ENCODE results near the gene MFAP1.
"Not testable (repeated sequence)": the region's sequence is repeated elsewhere in the genome, so short reads cannot be mapped to it uniquely, and the experiment has no call there.

MFAP1 gene

GRCh38 chr15:43828061-43828657 is 3.7 kb upstream of the MFAP1 start:
- no peak for DNase-seq (ENCODE audit: low read depth)
- H3K4me3 ChIP-seq (ENCODE audit: low read length): no peak overlapping the region
- no peak for TF ChIP-seq CTCF (IDR thresholded peaks at IDR 0.05; ENCODE audit: insufficient read depth, low read depth, low read length, missing control alignments)

DNA sequence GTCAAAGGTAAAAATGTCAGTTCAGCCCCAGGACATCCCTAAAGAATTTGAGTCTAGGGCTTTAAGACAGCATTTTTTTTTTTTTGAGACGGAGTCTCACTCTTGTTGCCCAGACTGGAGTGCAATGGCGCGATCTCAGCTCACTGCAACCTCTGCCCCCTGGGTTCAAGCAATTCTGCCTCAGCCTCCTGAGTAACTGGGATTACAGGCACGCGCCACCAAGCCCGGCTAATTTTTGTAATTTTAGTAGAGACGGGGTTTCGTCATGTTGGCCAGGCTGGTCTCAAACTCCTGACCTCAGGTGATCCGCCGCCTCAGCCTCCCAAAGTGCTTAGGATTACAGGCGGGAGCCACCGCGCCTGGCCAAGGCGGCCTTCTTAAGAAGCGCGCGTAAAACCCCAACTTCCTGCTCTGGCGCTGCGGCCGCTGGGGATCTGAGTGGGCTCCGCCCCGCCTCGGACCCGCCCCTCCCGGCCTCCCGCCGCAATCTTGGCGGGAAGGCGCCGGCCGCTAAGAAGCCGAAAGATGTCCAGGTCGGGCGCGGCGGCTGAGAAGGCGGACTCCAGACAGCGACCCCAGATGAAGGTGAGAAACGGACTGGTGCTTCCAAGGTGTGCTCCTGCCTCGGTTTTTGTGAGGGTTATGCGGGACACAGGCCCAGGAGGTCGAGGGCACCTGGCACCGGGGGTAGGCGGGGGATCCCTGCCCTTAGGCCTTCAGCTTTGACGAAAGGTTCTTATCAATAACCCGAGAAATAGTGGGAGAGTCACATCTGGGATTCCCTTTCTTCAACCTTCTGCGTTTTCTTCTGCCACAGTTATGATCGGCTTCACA is 2.2 kb upstream of the MFAP1 start, which contains the start of gene WDR76:
Gene WDR76, plus strand, starts transcription at position 495 of the 834 bp plus-strand sequence. Its CDS starts 31 bp downstream, at position 526.
- no peak for TF ChIP-seq CTCF (IDR thresholded peaks at IDR 0.05; ENCODE audit: insufficient read depth, low read depth, low read length, missing control alignments)
- peak; percentile 86 for DNase-seq (ENCODE audit: low read depth)
- H3K4me3 ChIP-seq (ENCODE audit: low read length): peak within 1 kb of the TSS; percentile 57

DNA sequence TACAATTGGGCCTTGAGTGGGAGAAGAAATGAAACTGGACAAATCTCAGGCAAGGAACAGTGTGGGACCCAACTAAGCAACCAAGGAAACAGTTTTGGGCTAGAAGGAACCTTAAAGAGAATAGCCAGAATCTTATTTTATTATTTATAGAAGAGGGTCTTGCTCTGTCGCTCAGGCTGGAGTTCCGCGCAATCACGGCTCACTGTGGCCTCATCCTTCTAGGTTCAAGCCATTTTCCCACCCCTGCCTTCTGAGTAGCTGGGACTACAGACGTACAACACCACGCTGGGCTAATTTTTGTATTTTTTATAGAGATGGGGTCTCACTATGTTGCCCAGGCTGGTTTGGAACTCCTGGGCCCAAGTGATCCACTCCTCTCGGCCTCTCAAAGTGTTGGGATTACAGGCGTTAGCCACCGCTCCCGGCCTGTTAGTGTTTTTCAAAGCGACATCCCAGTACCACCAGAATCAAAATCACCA is 1.6 kb upstream of the MFAP1 start:
- no peak for DNase-seq (ENCODE audit: low read depth)
- no peak for TF ChIP-seq CTCF (IDR thresholded peaks at IDR 0.05; ENCODE audit: insufficient read depth, low read depth, low read length, missing control alignments)
- peak overlapping the region; percentile 57 for H3K4me3 ChIP-seq (ENCODE audit: low read length)

GRCh38 chr15:43825305-43825704 is 815 bp upstream of the MFAP1 start:
- H3K4me3 ChIP-seq (ENCODE audit: low read length); DNase-seq (ENCODE audit: low read depth): not testable (repeated sequence)

DNA sequence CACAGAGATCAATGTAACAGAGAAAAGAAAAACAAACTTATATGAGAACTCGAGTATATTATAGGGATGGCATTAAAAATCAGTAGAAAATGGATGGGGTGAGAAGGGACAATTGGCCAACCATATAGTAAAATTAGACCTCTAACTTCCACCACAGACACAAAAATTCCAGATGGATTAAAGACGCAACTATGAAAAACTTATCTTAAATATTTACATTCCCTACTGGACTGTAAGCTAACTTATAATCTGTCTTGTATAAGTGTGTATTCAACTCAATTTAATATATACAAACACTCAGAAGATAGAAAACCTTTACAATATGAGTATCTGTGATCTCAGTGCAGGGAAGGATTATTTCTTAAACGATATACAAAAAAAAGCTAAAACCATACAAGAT is 3.0 kb downstream of the MFAP1 start:
- no peak for TF ChIP-seq CTCF (IDR thresholded peaks at IDR 0.05; ENCODE audit: insufficient read depth, low read depth, low read length, missing control alignments)
- no peak for DNase-seq (ENCODE audit: low read depth)
- H3K4me3 ChIP-seq (ENCODE audit: low read length): no peak overlapping the region

- not testable (repeated sequence) for H3K4me3 ChIP-seq (ENCODE audit: low read length)
Observed at GRCh38 chr15:43815064-43815463, 9.4 kb downstream of the MFAP1 start.

DNA sequence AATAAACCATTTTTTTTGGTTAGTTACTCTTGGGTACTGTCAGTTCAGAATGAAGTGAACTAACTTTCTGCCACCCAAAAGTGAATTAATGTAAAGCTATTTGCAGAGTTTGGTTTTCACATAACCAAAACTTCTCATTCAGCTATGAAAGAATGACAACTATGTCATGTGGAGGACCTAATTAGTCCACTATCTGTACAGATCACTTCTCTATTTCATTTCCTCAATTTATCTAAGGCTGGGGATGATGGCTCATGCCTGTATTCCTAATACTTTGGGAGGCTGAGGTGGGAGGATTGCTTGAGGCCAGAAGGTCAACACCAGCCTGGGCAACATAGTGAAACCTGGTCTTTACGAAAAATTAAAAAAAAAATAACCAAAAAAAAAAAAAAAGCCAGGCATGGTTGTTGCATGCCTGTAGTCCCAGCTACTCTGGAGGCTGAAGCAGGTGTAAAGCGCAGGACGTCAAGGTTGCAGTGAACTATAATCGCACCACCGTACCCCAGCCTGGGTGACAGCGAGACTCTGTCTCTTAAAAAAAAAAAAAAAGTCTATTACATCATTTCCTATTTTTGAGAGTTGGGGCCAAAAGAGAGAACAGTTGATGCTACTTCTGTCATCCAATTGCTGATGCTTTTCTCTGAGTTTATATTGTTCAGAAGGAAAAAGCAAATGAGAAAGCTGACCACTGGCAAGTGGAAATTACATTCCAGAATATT is 15.4 kb downstream of the MFAP1 start:
- H3K4me3 ChIP-seq (ENCODE audit: low read length): no peak overlapping the region
- DNase-seq (ENCODE audit: low read depth): no peak
- TF ChIP-seq CTCF (IDR thresholded peaks at IDR 0.05; ENCODE audit: insufficient read depth, low read depth, low read length, missing control alignments): no peak

More at GRCh38 chr15:43815064-43815463, 9.4 kb downstream of the MFAP1 start:
- DNase-seq (ENCODE audit: low read depth): not testable (repeated sequence)

Data from epithelial cell of esophagus (primary cell).